ENCODE measurements around the gene RIN3. TPM values are rescaled to one million over a fixed set of nuclear protein-coding genes. Genes with fewer than 3 reads are reported as not detected.

The RIN3 gene
- total RNA-seq, 1 donor: 48.8 TPM

DNA sequence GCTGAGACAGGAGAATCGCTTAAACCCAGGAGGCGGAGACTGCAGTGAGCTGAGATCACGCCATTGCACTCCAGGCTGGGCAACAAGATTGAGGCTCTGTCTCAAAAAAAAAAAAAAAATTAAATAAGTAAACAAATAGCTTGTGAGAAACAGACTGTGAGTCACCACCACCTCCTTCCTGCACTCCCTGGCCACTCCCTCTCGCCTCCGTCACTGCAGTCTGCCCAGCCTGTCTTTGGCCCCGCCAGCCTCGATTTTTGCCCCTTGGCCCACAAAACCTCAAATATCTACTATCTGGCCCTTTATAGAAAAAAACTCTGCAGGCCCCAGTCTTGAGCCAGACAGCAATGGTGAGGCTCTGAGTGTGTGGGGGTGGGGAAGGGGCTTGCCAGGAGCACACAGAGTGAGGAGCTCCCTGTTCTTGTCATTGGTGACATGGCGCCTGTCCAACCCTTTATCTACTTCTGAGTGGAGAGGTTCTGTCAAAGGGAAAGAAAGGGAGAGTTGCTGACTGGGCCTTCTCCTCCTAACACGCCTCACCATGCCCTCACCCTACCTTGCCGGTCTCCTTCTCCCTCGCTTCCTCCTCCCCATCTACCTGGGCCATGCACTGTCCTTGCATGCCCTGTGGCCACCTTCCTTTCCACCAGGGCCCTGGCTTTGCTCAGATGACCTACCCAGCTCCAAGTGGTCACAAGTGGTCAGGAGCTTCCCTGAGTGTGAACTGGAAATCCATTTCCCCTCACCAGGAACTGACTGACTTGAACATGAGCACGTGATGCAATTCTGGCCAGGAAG, 212.8 kb downstream of the RIN3 start:
- no peak overlapping the region for H3K4me3 ChIP-seq (ENCODE audit: low read length)
- H3K4me1 ChIP-seq (ENCODE audit: insufficient read depth, low read length): peaks cover 53% of the 10 kb centered on the region
- no peaks in the 10 kb centered on the region for H3K27me3 ChIP-seq (ENCODE audit: insufficient read depth, low read length)
- no peaks in the 10 kb centered on the region for H3K9me3 ChIP-seq (ENCODE audit: low read depth, low read length)

DNA sequence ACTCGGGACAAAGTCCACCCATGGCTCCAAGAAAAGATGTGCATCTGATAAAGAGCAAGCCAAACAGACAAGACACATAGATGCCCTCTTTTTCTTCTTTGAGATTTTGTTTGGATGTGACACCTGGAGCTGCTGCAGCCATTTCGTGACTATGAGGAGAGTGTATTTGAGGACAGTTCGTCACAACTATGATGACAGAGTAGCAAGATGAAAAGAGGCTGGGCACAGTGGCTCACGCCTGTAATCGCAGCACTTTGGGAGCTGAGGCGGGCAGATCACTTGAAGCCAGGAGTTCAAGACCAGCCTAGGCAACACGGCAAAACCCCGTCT, 213.3 kb downstream of the RIN3 start:
- H3K4me3 ChIP-seq (ENCODE audit: low read length): no peak overlapping the region
- peaks cover 53% of the 10 kb centered on the region for H3K4me1 ChIP-seq (ENCODE audit: insufficient read depth, low read length)
- no peaks in the 10 kb centered on the region for H3K27me3 ChIP-seq (ENCODE audit: insufficient read depth, low read length)
- no peaks in the 10 kb centered on the region for H3K9me3 ChIP-seq (ENCODE audit: low read depth, low read length)

DNA sequence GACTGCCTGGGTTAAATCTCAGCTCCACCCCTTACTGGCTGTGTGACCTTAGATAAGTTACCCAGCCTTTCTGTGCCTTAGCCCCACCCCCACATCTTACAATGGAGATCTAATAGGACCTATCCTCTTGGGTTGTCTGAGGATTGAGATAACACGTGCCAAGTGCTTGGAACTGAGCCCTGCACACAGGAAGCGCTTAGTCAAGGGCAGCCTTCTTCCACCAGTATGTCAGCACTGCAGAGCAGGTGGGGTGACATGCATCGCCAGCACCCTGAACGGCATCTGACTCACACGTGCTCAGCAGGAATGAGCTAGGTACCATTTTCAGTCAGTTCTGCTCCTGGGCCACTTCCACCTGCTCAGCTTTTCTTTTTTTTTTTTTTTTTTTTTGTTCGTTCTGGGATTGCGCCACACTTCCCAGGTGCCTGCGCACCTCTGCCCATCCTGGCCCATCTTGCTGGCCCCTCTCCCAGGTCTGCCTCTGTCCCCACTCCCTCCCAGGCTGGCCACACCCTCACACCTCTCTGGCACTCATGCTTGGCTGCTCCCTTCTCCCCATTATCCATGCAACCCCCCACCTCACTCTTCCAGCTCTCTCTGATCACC, 215.3 kb downstream of the RIN3 start:
- H3K4me1 ChIP-seq (ENCODE audit: insufficient read depth, low read length): peaks cover 51% of the 10 kb centered on the region
- H3K9me3 ChIP-seq (ENCODE audit: low read depth, low read length): no peaks in the 10 kb centered on the region
- no peak overlapping the region for H3K4me3 ChIP-seq (ENCODE audit: low read length)
- no peaks in the 10 kb centered on the region for H3K27me3 ChIP-seq (ENCODE audit: insufficient read depth, low read length)

DNA sequence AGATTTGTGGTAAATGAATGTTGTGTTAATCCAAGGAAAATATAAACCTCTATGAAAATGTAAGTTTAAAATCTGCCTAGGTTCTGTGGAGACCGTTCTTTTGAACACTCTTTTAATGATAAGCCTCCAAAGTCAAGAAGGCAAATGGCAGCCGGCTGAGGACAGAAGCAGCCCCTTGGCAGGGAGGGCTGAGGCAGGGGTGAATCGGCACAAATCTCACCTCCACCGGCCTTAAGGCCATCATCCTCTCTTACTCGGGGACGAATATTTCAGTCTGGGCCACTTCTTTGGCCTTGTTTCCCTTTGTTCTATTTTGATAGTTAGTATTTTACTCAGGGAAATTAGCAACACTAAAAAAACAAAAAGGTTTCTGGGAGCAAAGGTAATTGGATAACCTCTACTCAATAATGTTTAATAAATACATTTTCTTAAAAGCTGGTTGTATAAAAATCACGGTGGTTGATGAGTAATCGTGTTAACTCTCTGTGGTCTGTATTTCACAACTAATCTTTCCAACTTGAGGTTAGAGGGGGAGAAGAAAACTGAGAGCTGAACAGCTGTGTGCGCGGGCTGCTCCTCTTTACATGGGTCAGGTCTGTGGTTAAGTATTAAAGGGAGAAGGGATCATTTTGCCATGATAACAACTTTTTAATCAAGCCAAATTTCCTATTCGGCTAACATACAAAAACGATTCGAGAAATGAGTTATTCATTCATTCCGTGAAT, 216.2 kb downstream of the RIN3 start:
- Histone ChIP-seq H3K4me1 (ENCODE audit: insufficient read depth, low read length) (peaks cover 43% of the 10 kb centered on the region), H3K27me3 (ENCODE audit: insufficient read depth, low read length) (no peaks in the 10 kb centered on the region), H3K9me3 (ENCODE audit: low read depth, low read length) (no peaks in the 10 kb centered on the region), H3K4me3 (ENCODE audit: low read length) (no peak overlapping the region)

DNA sequence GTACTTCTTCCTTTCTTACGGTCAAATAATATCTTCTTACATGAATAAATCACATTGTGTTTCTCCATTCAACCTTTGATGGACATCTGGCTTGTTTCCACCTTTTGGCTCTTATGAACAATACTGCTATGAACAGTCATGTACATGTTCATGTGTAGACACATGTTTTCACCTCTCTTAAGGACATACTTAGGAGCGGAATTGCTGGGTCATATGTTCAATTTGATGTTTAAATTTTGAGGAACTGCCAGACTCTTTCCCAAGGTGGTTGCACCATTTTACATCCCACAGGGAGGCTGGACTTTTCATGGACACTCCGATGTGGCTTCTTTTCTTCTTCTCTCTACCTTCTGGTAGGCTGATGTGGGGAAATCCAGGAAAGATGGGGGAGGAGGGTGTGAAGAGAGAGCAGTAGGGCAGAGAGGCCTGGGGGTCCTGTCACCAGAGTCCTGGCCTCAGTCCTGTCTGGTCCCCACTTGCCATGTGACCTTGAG, 218.1 kb downstream of the RIN3 start:
- Histone ChIP-seq H3K27me3 (ENCODE audit: insufficient read depth, low read length) (no peaks in the 10 kb centered on the region), H3K4me1 (ENCODE audit: insufficient read depth, low read length) (peaks cover 25% of the 10 kb centered on the region), H3K9me3 (ENCODE audit: low read depth, low read length) (no peaks in the 10 kb centered on the region), H3K4me3 (ENCODE audit: low read length) (no peak overlapping the region)

- Histone ChIP-seq H3K4me1 (ENCODE audit: insufficient read depth, low read length) (peaks cover 26% of the 10 kb centered on the region), H3K4me3 (ENCODE audit: low read length) (no peak overlapping the region), H3K9me3 (ENCODE audit: low read depth, low read length) (no peaks in the 10 kb centered on the region), H3K27me3 (ENCODE audit: insufficient read depth, low read length) (no peaks in the 10 kb centered on the region)
Observed at GRCh38 chr14:92733007-92733406, 219.4 kb downstream of the RIN3 start.

- H3K27me3 ChIP-seq (ENCODE audit: insufficient read depth, low read length): no peaks in the 10 kb centered on the region
- H3K9me3 ChIP-seq (ENCODE audit: low read depth, low read length): no peaks in the 10 kb centered on the region
- peaks cover 15% of the 10 kb centered on the region for H3K4me1 ChIP-seq (ENCODE audit: insufficient read depth, low read length)
- no peak overlapping the region for H3K4me3 ChIP-seq (ENCODE audit: low read length)
Observed at GRCh38 chr14:92734618-92735017, 221.0 kb downstream of the RIN3 start.

- H3K4me1 ChIP-seq (ENCODE audit: insufficient read depth, low read length): peaks cover 9% of the 10 kb centered on the region
- H3K4me3 ChIP-seq (ENCODE audit: low read length): no peak overlapping the region
- no peaks in the 10 kb centered on the region for H3K27me3 ChIP-seq (ENCODE audit: insufficient read depth, low read length)
- H3K9me3 ChIP-seq (ENCODE audit: low read depth, low read length): no peaks in the 10 kb centered on the region
Observed at GRCh38 chr14:92735344-92735743, 221.8 kb downstream of the RIN3 start.

- H3K4me3 ChIP-seq (ENCODE audit: low read length): no peak overlapping the region
- no peaks in the 10 kb centered on the region for H3K27me3 ChIP-seq (ENCODE audit: insufficient read depth, low read length)
- H3K4me1 ChIP-seq (ENCODE audit: insufficient read depth, low read length): peaks cover 8% of the 10 kb centered on the region
- H3K9me3 ChIP-seq (ENCODE audit: low read depth, low read length): no peaks in the 10 kb centered on the region
Observed at GRCh38 chr14:92737206-92737605, 223.6 kb downstream of the RIN3 start.

GRCh38 chr14:92737619-92738188, 224.1 kb downstream of the RIN3 start:
- Histone ChIP-seq H3K4me3 (ENCODE audit: low read length) (no peak overlapping the region), H3K9me3 (ENCODE audit: low read depth, low read length) (no peaks in the 10 kb centered on the region), H3K4me1 (ENCODE audit: insufficient read depth, low read length) (peaks cover 8% of the 10 kb centered on the region), H3K27me3 (ENCODE audit: insufficient read depth, low read length) (no peaks in the 10 kb centered on the region)

Other genes with a start within 250 kb of the RIN3 start
- gene SLC24A4, start 190.6 kb upstream of the RIN3 start, total RNA-seq: 6.7 TPM
- 8.4 TPM for gene LGMN, start 234.8 kb downstream of the RIN3 start, total RNA-seq